Measurements from ENCODE around the gene SNRPB2.

- TF ChIP-seq POLR2A (IDR thresholded peaks at IDR 0.05; ENCODE audit: low read length) (no peak), GATA1 (IDR thresholded peaks at IDR 0.05; ENCODE audit: low read depth, low read length) (no peak)
These were observed 45.4 kb upstream of the SNRPB2 start for GRCh38 chr20:16684416-16684815.
